H54 (cell line): ENCODE measurements around the gene LETM1.

Experiments used
- DNase-seq: peaks from one replicate; pipeline ENCODE4 v3.0.0; 2011; ENCODE audit warnings: low spot score, mixed read lengths; ENCODE audit not compliant: insufficient read length
- FAIRE-seq: peaks from 3 replicates; lab custom pipeline; 2011; peaks lifted over from hg19 to GRCh38; lab: Jason Lieb, UNC
- POLR2A ChIP-seq: IDR thresholded peaks from 2 replicates; pipeline ENCODE4 v1.6.1; 2011; ENCODE audit warnings: low read depth, mild to moderate bottlenecking, low read length

The LETM1 gene

GRCh38 chr4:1789552-1789951 is 66.4 kb downstream of the LETM1 start:
- FAIRE-seq: no peak
- no peak for DNase-seq
- TF ChIP-seq POLR2A: no peak

GRCh38 chr4:1788254-1788973 is 67.5 kb downstream of the LETM1 start:
- DNase-seq: no peak
- no peak for FAIRE-seq
- no peak for TF ChIP-seq POLR2A

GRCh38 chr4:1787411-1788077 is 68.4 kb downstream of the LETM1 start:
- no peak for TF ChIP-seq POLR2A
- DNase-seq (no peak), FAIRE-seq (no peak)

- DNase-seq (no peak), FAIRE-seq (no peak)
These were observed 69.2 kb downstream of the LETM1 start for GRCh38 chr4:1786544-1787362.

GRCh38 chr4:1785592-1785991 is 70.4 kb downstream of the LETM1 start:
- no peak for TF ChIP-seq POLR2A
- DNase-seq (no peak), FAIRE-seq (no peak)

More at GRCh38 chr4:1786544-1787362, 69.2 kb downstream of the LETM1 start:
- TF ChIP-seq POLR2A: no peak

GRCh38 chr4:1784789-1785591 is 71.0 kb downstream of the LETM1 start:
- no peak for TF ChIP-seq POLR2A
- no peak for FAIRE-seq
- no peak for DNase-seq

- FAIRE-seq (no peak), DNase-seq (no peak)
- TF ChIP-seq POLR2A: no peak
These were observed 71.6 kb downstream of the LETM1 start for GRCh38 chr4:1784395-1784788.

GRCh38 chr4:1783970-1784369 is 72.0 kb downstream of the LETM1 start:
- DNase-seq (no peak), FAIRE-seq (no peak)
- no peak for TF ChIP-seq POLR2A

GRCh38 chr4:1783015-1783414 is 72.9 kb downstream of the LETM1 start:
- no peak for FAIRE-seq
- no peak for DNase-seq

GRCh38 chr4:1780435-1780834 is 75.5 kb downstream of the LETM1 start:
- no peak for TF ChIP-seq POLR2A
- DNase-seq (no peak), FAIRE-seq (no peak)

More at GRCh38 chr4:1783015-1783414, 72.9 kb downstream of the LETM1 start:
- TF ChIP-seq POLR2A: no peak

GRCh38 chr4:1779588-1780382 is 76.2 kb downstream of the LETM1 start:
- TF ChIP-seq POLR2A: no peak
- DNase-seq: no peak
- FAIRE-seq: no peak

- TF ChIP-seq POLR2A: no peak
- FAIRE-seq (no peak), DNase-seq (no peak)
These were observed 77.1 kb downstream of the LETM1 start for GRCh38 chr4:1778642-1779392.
